HepG2 (cell line): ENCODE data around the gene UBC. TPM values are rescaled to one million over a fixed set of nuclear protein-coding genes. Genes with fewer than 3 reads are reported as not detected.

Source experiments
- FOXA3 ChIP-seq: IDR thresholded peaks from 2 replicates; pipeline ENCODE4 v1.6.1; 2016; ENCODE audit warnings: missing genetic modification reagents, missing compliant biosample characterization
- GABPA ChIP-seq, 2 experiments: IDR thresholded peaks; 2 replicates each; pipeline ENCODE4 v1.6.1; 2011 to 2016; ENCODE audit warnings: low read depth in 2 of 2, low read length in 1 of 2, missing biosample characterization in 1 of 2, missing genetic modification characterization in 1 of 2
- HINFP ChIP-seq: sonication (generic); formaldehyde crosslinking; IDR thresholded peaks from 2 replicates; pipeline ENCODE4 v1.4.0; 2020; ENCODE audit warnings: low read depth, mild to moderate bottlenecking, missing genetic modification reagents
- LBX2 ChIP-seq: sonication (generic); formaldehyde crosslinking; IDR thresholded peaks from 2 replicates; pipeline ENCODE4 v1.5.0; 2020; ENCODE audit warnings: missing genetic modification reagents, mild to moderate bottlenecking, borderline replicate concordance
- NR2C2 ChIP-seq: sonication (generic); formaldehyde crosslinking; IDR thresholded peaks from 2 replicates; pipeline ENCODE4 v1.4.0; 2020; ENCODE audit warnings: missing genetic modification reagents, mild to moderate bottlenecking, moderate library complexity, borderline replicate concordance
- TOE1 ChIP-seq: sonication (generic); formaldehyde crosslinking; IDR thresholded peaks from 2 replicates; pipeline ENCODE4 v1.4.0; 2020; ENCODE audit warnings: mild to moderate bottlenecking, missing genetic modification reagents
- ZNF263 ChIP-seq: sonication (generic); formaldehyde crosslinking; IDR thresholded peaks from 2 replicates; pipeline ENCODE4 v1.4.0; 2020; ENCODE audit warnings: missing genetic modification reagents
- ZNF367 ChIP-seq: sonication (generic); formaldehyde crosslinking; IDR thresholded peaks from 2 replicates; pipeline ENCODE4 v1.4.0; 2020; ENCODE audit warnings: missing genetic modification reagents, borderline replicate concordance
- polyA plus RNA-seq, 8 experiments: library from polyadenylated mRNA; depleted of rRNA in 3 of 8; stranded (reverse) in 7 of 8; unstranded in 1 of 8; fragments of >200 nt; fragmentation: Illumina TruSeq in 4 of 8; extraction: Trizol in 4 of 8; gene quantifications; 2 replicates each; pipeline versions ENCODE4 v1.2.1 to v1.2.3, GENCODE V29; 2011 to 2016; ENCODE audit warnings: low read depth in 4 of 8, missing spikeins in 1 of 8, mixed read lengths in 1 of 8; ENCODE audit not compliant: insufficient read depth in 1 of 8
- total RNA-seq, 5 experiments: library from RNA; depleted of rRNA; stranded (reverse); fragments of >200 nt; fragmentation: Illumina TruSeq; extraction: Trizol; gene quantifications; 2 replicates each; pipeline ENCODE4 v1.2.3, GENCODE V29; 2016; ENCODE audit warnings: low read depth in 1 of 5
- TF ChIP-seq, protein P1 (sequence below), 2 experiments: sonication (generic) in 1 of 2; formaldehyde crosslinking in 1 of 2; IDR thresholded peaks; 2 replicates each; pipeline versions ENCODE4 v1.5.1 to v1.6.1; 2011 to 2020; ENCODE audit warnings: borderline replicate concordance in 1 of 2, low read depth in 1 of 2, low read length in 1 of 2, mild to moderate bottlenecking in 1 of 2, missing genetic modification reagents in 1 of 2, moderate library complexity in 1 of 2
- TF ChIP-seq, protein P2 (sequence below), 2 experiments: sonication (generic) in 1 of 2; formaldehyde crosslinking in 1 of 2; IDR thresholded peaks; 2 replicates each; pipeline versions ENCODE4 v1.4.0 to v1.6.1; 2018 to 2020; ENCODE audit warnings: missing genetic modification reagents in 2 of 2, borderline replicate concordance in 1 of 2, low read depth in 1 of 2, mild to moderate bottlenecking in 1 of 2, missing biosample characterization in 1 of 2
- TF ChIP-seq, protein P3 (sequence below): sonication (generic); formaldehyde crosslinking; IDR thresholded peaks from 2 replicates; pipeline ENCODE4 v1.9.0; 2021; ENCODE audit warnings: mild to moderate bottlenecking, missing genetic modification reagents
- TF ChIP-seq, protein P4 (sequence below): sonication (generic); formaldehyde crosslinking; IDR thresholded peaks from 2 replicates; pipeline ENCODE4 v1.4.0; 2020; ENCODE audit warnings: missing genetic modification reagents

UBC gene
- total and polyA plus RNA-seq, 2 of the 13 experiments (the other 11 are each of a cell fraction or from before 2014, with no cell fraction given) = 805 to 1,432 TPM

GRCh38 chr12:124884587-124885438 is 29.6 kb downstream of the UBC start (continued):
- TF ChIP-seq, protein P1, sequence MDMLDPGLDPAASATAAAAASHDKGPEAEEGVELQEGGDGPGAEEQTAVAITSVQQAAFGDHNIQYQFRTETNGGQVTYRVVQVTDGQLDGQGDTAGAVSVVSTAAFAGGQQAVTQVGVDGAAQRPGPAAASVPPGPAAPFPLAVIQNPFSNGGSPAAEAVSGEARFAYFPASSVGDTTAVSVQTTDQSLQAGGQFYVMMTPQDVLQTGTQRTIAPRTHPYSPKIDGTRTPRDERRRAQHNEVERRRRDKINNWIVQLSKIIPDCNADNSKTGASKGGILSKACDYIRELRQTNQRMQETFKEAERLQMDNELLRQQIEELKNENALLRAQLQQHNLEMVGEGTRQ (IDR thresholded peaks at IDR 0.05; ENCODE audit: low read depth, low read length) = no peak
- TF ChIP-seq, protein P1 (CRISPR knock-in tag; IDR thresholded peaks at IDR 0.05; ENCODE audit: borderline replicate concordance) = no peak
- TF ChIP-seq FOXA3 (CRISPR knock-in tag) = peak; percentile 40
- TF ChIP-seq, protein P2, sequence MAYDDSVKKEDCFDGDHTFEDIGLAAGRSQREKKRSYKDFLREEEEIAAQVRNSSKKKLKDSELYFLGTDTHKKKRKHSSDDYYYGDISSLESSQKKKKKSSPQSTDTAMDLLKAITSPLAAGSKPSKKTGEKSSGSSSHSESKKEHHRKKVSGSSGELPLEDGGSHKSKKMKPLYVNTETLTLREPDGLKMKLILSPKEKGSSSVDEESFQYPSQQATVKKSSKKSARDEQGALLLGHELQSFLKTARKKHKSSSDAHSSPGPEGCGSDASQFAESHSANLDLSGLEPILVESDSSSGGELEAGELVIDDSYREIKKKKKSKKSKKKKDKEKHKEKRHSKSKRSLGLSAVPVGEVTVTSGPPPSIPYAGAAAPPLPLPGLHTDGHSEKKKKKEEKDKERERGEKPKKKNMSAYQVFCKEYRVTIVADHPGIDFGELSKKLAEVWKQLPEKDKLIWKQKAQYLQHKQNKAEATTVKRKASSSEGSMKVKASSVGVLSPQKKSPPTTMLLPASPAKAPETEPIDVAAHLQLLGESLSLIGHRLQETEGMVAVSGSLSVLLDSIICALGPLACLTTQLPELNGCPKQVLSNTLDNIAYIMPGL (CRISPR knock-in tag; IDR thresholded peaks at IDR 0.05; ENCODE audit: borderline replicate concordance in 1 of 2, low read depth in 1 of 2) = peak in 1 of 2 experiments; percentile 25; a peak in 1 of 4 replicates
- no peak for TF ChIP-seq LBX2
- TF ChIP-seq ZNF263 (CRISPR knock-in tag) = peak; percentile 60
- TF ChIP-seq, protein P3, sequence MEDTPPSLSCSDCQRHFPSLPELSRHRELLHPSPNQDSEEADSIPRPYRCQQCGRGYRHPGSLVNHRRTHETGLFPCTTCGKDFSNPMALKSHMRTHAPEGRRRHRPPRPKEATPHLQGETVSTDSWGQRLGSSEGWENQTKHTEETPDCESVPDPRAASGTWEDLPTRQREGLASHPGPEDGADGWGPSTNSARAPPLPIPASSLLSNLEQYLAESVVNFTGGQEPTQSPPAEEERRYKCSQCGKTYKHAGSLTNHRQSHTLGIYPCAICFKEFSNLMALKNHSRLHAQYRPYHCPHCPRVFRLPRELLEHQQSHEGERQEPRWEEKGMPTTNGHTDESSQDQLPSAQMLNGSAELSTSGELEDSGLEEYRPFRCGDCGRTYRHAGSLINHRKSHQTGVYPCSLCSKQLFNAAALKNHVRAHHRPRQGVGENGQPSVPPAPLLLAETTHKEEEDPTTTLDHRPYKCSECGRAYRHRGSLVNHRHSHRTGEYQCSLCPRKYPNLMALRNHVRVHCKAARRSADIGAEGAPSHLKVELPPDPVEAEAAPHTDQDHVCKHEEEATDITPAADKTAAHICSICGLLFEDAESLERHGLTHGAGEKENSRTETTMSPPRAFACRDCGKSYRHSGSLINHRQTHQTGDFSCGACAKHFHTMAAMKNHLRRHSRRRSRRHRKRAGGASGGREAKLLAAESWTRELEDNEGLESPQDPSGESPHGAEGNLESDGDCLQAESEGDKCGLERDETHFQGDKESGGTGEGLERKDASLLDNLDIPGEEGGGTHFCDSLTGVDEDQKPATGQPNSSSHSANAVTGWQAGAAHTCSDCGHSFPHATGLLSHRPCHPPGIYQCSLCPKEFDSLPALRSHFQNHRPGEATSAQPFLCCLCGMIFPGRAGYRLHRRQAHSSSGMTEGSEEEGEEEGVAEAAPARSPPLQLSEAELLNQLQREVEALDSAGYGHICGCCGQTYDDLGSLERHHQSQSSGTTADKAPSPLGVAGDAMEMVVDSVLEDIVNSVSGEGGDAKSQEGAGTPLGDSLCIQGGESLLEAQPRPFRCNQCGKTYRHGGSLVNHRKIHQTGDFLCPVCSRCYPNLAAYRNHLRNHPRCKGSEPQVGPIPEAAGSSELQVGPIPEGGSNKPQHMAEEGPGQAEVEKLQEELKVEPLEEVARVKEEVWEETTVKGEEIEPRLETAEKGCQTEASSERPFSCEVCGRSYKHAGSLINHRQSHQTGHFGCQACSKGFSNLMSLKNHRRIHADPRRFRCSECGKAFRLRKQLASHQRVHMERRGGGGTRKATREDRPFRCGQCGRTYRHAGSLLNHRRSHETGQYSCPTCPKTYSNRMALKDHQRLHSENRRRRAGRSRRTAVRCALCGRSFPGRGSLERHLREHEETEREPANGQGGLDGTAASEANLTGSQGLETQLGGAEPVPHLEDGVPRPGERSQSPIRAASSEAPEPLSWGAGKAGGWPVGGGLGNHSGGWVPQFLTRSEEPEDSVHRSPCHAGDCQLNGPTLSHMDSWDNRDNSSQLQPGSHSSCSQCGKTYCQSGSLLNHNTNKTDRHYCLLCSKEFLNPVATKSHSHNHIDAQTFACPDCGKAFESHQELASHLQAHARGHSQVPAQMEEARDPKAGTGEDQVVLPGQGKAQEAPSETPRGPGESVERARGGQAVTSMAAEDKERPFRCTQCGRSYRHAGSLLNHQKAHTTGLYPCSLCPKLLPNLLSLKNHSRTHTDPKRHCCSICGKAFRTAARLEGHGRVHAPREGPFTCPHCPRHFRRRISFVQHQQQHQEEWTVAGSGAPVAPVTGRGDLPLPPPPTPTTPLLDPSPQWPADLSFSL (CRISPR knock-in tag) = no peak
- TF ChIP-seq, protein P4, sequence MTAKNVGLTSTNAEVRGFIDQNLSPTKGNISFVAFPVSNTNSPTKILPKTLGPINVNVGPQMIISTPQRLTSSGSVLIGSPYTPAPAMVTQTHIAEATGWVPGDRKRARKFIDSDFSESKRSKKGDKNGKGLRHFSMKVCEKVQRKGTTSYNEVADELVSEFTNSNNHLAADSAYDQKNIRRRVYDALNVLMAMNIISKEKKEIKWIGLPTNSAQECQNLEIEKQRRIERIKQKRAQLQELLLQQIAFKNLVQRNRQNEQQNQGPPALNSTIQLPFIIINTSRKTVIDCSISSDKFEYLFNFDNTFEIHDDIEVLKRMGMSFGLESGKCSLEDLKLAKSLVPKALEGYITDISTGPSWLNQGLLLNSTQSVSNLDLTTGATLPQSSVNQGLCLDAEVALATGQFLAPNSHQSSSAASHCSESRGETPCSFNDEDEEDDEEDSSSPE (CRISPR knock-in tag) = no peak
- TF ChIP-seq HINFP (CRISPR knock-in tag) = no peak
- no peak for TF ChIP-seq GABPA (IDR thresholded peaks at IDR 0.05; ENCODE audit: low read depth, low read length)
- peak; percentile 53 for TF ChIP-seq GABPA (CRISPR knock-in tag; IDR thresholded peaks at IDR 0.05; ENCODE audit: low read depth)
- TF ChIP-seq ZNF367 (CRISPR knock-in tag) = no peak
- no peak for TF ChIP-seq TOE1
- TF ChIP-seq NR2C2 (CRISPR knock-in tag) = no peak; the same call in 1 of the 2 replicates
